ENCODE data around the gene BEST4. TPM values are rescaled to one million over a fixed set of nuclear protein-coding genes. Genes with fewer than 3 reads are reported as not detected.

Gene BEST4
- total and polyA plus RNA-seq, 2 of the 8 experiments (the other 6 are each of a cell fraction or from before 2014, with no cell fraction given): 0.76 to 1.4 TPM

DNA sequence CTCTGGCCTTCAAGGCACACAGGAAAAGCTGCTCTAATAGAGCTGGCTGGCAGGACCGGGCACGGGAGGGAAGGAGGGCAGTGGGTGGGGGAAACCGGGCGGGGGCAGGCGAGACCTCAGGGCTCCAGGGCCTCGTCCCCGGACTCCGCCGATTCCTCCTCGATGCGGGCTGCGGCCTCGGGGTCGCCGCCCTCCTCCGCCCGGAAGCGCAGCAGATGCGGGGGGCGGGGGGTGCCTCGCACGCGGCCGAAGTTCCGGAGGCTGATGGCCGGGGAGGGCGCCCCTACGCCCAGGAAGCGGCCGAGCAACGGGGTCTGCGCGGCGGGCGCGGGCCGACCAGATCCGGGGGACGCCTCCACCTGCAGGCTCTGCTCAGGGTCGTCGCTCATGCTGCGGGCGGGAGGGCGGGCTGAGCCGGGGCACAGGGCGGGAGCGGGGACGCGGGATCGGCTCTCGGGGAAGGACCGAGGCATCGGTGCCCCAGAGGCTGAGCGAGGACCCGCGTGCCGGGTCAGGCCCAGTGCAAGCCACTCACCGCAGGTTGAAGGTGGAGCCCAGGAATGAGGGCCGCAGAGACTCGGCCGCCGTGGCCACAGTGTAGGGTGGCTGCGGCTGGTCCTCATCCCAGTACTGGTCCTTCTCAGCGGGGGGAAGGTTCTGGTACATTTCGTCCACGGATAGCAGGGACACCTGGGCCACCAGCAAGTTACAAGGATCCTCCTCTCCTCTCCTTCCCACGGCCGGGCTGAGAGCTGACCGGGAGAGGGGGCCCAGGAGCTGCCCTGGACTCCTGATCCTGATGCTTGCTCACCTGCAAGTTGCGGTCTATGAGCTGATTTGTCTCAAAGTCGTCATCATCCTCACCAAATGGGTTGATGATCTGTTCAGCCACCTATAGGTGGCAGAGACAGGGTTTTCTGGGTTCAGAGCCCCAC lies 3.6 kb downstream of the BEST4 start:
- H3K27ac ChIP-seq (ENCODE audit: low read depth, low read length): peak overlapping the region; percentile 34; the same call in 1 of the 2 replicates
- peak overlapping the region; percentile 72; the same call in 1 of the 2 replicates for H2BK15ac ChIP-seq (ENCODE audit: low read length)
- 0 out of 2 replicates have a peak, but pooled peaks cover 2% of the 10 kb centered on the region for H3K79me1 ChIP-seq (ENCODE audit: low read depth, low read length)
- peak overlapping the region; percentile 63 for H4K5ac ChIP-seq (ENCODE audit: insufficient read length, low read depth, low read length)
- H3K23me2 ChIP-seq (ENCODE audit: low read depth, low read length): peaks cover 6% of the 10 kb centered on the region; the same call in 1 of the 2 replicates
- no peaks in the 10 kb centered on the region for H3K9me3 ChIP-seq (ENCODE audit: insufficient read depth in 2 of 2, low read depth in 1 of 2, low read length in 1 of 2)
- peak overlapping the region; percentile 64 to 86 for H3K4me2 ChIP-seq (ENCODE audit: insufficient read depth in 1 of 2, low read depth in 2 of 2, low read length in 2 of 2)
- no peak overlapping the region; the same call in 1 of the 2 replicates for H2BK20ac ChIP-seq (ENCODE audit: low read length)
- peak overlapping the region; percentile 98 for H4K91ac ChIP-seq (replicated peaks; ENCODE audit: insufficient read length, low read length)
- peak overlapping the region; percentile 88 for H4K8ac ChIP-seq (ENCODE audit: extremely low read depth, insufficient read depth, low read length)
- peaks cover 0 to 18% (median 14%) of the 10 kb centered on the region in 4 experiments; a peak in 6 of 7 replicates for H3K4me1 ChIP-seq (replicated peaks in 1 of 4; ENCODE audit: control insufficient read depth in 3 of 4, insufficient read depth in 4 of 4, low read length in 3 of 4)
- no peak overlapping the region for H2AK5ac ChIP-seq (ENCODE audit: low read depth, low read length)
- DNase-seq (ENCODE audit: low read depth in 1 of 2, low spot score in 2 of 2): peak in 1 of 2 experiments; percentile 80
- peak overlapping the region; percentile 44; the same call in 1 of the 2 replicates for H2BK12ac ChIP-seq (ENCODE audit: low read depth, low read length)
- H3K23ac ChIP-seq (ENCODE audit: insufficient read length): no peak overlapping the region
- peak overlapping the region; percentile 42 for H3K56ac ChIP-seq (replicated peaks; ENCODE audit: insufficient read length, low read depth, low read length)
- ChIA-PET CTCF (ENCODE audit: partially characterized antibody) (interaction anchor here (0.7 to 10.4 kb wide), 17 partner anchors 9 to 225 kb away, joined by 3 to 67 read pairs (median 6); partner anchors contain the start of genes BTBD19, PLK3, RNU5D-1 and RPS8), POLR2A (ENCODE audit: partially characterized antibody) (interaction anchor here (0.7 to 23.6 kb wide), 18 partner anchors 7 to 716 kb away, joined by 3 to 428 read pairs (median 8); partner anchors contain the start of genes BTBD19, CCDC163, DYNLT4 and MMACHC)
- peak overlapping the region; percentile 74 for H2AFZ ChIP-seq (ENCODE audit: low read length)
- peaks cover 0 to 19% (median 2%) of the 10 kb centered on the region in 4 experiments; a peak in 4 of 8 replicates for H3K36me3 ChIP-seq (ENCODE audit: control insufficient read depth in 2 of 4, insufficient read depth in 4 of 4, low read length in 3 of 4)
- H3K18ac ChIP-seq (ENCODE audit: extremely low read depth, low read length): peak overlapping the region; percentile 76
- no peak for FAIRE-seq
- H4K20me1 ChIP-seq (replicated peaks in 1 of 2; ENCODE audit: control insufficient read depth in 1 of 2, insufficient read depth in 2 of 2, low read length in 2 of 2): peaks cover 0 to 1% of the 10 kb centered on the region in 2 experiments
- H3K27me3 ChIP-seq (replicated peaks in 1 of 4; ENCODE audit: control insufficient read depth in 3 of 4, extremely low read depth in 1 of 4, insufficient read depth in 3 of 4, low read length in 3 of 4): peaks cover 0 to 7% (median 2%) of the 10 kb centered on the region in 4 experiments; a peak in 3 of 7 replicates
- peak overlapping the region; percentile 83 for H3K4ac ChIP-seq (replicated peaks; ENCODE audit: insufficient read length, low read depth, low read length)
- peak overlapping the region; percentile 29 to 60 (median 40); a peak in 6 of 7 replicates for H3K9ac ChIP-seq (replicated peaks in 1 of 4; ENCODE audit: extremely low read depth in 1 of 4, low read depth in 3 of 4, low read length in 3 of 4)
- H3K14ac ChIP-seq (ENCODE audit: insufficient read length): peak overlapping the region; percentile 24
- H2BK120ac ChIP-seq (replicated peaks; ENCODE audit: low read depth, low read length): peak overlapping the region; percentile 61
- H3K79me2 ChIP-seq (ENCODE audit: control insufficient read depth in 1 of 2, insufficient read depth in 2 of 2, low read length in 2 of 2): no peaks in the 10 kb centered on the region
- WGBS, 2 experiments (ENCODE audit: extremely low coverage in 1 of 2, insufficient coverage in 1 of 2, insufficient read length in 1 of 2, insufficient replicate concordance in 2 of 2, low coverage in 1 of 2, low lambda C conversion rate in 2 of 2, missing lambda C conversion rate in 1 of 2): 25% methylated on average over 21 of the region's 71 CpGs; no CpG with 5 or more reads in 1 of the 2 experiments
- H2BK5ac ChIP-seq (ENCODE audit: low read depth, low read length): peak overlapping the region; percentile 79; the same call in 1 of the 2 replicates
- H3K4me3 ChIP-seq (ENCODE audit: extremely low read depth in 1 of 4, insufficient read depth in 2 of 4, low read depth in 3 of 4, low read length in 4 of 4): peak overlapping the region; percentile 27 to 56 (median 42)
- TF ChIP-seq MAX (IDR thresholded peaks at IDR 0.05): peak; percentile 88
- TF ChIP-seq TAF1 (IDR thresholded peaks at IDR 0.05; ENCODE audit: low read depth, low read length): 0 out of 2 replicates have a peak, but pooled peaks have one; percentile 34
- no peak for TF ChIP-seq BRCA1 (IDR thresholded peaks at IDR 0.05; ENCODE audit: low read depth, low read length)
- TF ChIP-seq, protein P1, sequence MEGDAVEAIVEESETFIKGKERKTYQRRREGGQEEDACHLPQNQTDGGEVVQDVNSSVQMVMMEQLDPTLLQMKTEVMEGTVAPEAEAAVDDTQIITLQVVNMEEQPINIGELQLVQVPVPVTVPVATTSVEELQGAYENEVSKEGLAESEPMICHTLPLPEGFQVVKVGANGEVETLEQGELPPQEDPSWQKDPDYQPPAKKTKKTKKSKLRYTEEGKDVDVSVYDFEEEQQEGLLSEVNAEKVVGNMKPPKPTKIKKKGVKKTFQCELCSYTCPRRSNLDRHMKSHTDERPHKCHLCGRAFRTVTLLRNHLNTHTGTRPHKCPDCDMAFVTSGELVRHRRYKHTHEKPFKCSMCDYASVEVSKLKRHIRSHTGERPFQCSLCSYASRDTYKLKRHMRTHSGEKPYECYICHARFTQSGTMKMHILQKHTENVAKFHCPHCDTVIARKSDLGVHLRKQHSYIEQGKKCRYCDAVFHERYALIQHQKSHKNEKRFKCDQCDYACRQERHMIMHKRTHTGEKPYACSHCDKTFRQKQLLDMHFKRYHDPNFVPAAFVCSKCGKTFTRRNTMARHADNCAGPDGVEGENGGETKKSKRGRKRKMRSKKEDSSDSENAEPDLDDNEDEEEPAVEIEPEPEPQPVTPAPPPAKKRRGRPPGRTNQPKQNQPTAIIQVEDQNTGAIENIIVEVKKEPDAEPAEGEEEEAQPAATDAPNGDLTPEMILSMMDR (IDR thresholded peaks at IDR 0.05; ENCODE audit: control extremely low read depth in 1 of 3, insufficient read depth in 1 of 3, low read depth in 1 of 3, low read length in 3 of 3): peak in 1 of 3 experiments; percentile 37; a peak in 2 of 4 replicates
- no peak for TF ChIP-seq RNF2 (IDR thresholded peaks at IDR 0.05; ENCODE audit: borderline replicate concordance, low read depth, low read length, missing control alignments, poor library complexity, severe bottlenecking)
- TF ChIP-seq TBP (IDR thresholded peaks at IDR 0.05; ENCODE audit: low read depth, low read length): peak; percentile 8; the same call in 1 of the 2 replicates
